ENCODE measurements around the gene MARK3. TPM values are rescaled to one million over a fixed set of nuclear protein-coding genes. Genes with fewer than 3 reads are reported as not detected.

MARK3 gene
- total RNA-seq, 1 donor from 2014 or later = 81.4 TPM

DNA sequence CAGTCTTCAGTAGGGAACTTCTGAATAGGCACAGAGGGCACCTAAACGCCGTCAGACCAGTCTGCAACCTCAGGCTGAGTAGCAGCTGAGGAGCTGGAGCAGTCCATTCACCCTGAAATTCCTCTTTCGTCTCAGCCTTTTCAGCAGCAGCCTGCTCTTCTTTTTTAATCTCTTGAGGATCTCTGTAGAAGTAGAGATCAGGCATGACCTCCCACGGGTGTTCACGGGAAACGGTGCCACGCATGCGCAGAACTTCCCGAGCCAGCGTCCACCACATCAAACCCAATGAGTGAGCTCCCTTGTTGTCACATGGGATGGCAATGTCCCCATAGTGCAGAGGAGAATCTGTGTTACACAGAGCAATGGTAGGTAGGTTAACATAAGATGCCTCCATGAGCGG lies 11.1 kb upstream of the MARK3 start:
- intact Hi-C loops (cut with micrococcal nuclease) = no loop called here
- H3K9me3 Mint-ChIP-seq = no peaks in the 10 kb centered on the region

DNA sequence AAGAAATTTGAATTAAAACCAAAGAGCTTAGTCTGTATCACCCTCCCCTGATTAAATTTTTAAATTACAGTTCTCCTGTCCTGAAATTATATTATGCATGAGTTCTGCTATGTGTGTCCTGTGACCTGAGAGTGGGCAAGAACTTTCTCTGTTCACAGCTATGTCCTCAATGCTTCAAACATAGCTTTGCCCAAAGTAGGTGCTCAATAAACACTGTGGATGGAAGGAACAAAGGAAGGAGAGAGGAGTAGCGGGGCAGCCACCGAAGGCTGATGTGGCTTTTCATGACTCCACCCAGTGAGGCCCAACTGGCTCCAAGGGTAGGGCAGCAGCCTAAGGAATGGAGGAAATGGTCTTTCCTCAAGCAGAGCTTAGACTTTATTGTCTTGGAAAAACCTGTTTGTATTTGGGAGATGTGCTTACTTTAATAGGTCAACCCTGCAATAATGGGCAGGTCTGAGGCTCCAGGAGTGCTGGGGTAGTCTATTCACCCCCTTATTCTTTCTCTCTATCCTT lies 7.6 kb upstream of the MARK3 start:
- no peaks in the 10 kb centered on the region for H3K9me3 Mint-ChIP-seq
- intact Hi-C loops (cut with micrococcal nuclease) = no loop called here
- H3K27me3 Mint-ChIP-seq (ENCODE audit: low read depth) = peaks cover 8% of the 10 kb centered on the region
- H3K4me1 Mint-ChIP-seq (ENCODE audit: low read depth) = peaks cover 11% of the 10 kb centered on the region
- no peaks in the 10 kb centered on the region for H3K36me3 Mint-ChIP-seq (ENCODE audit: low read depth)
- no peak overlapping the region for H3K4me3 Mint-ChIP-seq (ENCODE audit: low read depth)
- DNase-seq (ENCODE audit: low spot score) = no peak
- no peak overlapping the region for H3K27ac Mint-ChIP-seq

More for the DNA sequence above, 11.1 kb upstream of the MARK3 start:
- Mint-ChIP-seq H3K27me3 (ENCODE audit: low read depth) (peaks cover 8% of the 10 kb centered on the region), H3K4me3 (ENCODE audit: low read depth) (no peak overlapping the region), H3K27ac (no peak overlapping the region), H3K4me1 (ENCODE audit: low read depth) (peaks cover 5% of the 10 kb centered on the region), H3K36me3 (ENCODE audit: low read depth) (no peaks in the 10 kb centered on the region)
- no peak for DNase-seq (ENCODE audit: low spot score)

DNA sequence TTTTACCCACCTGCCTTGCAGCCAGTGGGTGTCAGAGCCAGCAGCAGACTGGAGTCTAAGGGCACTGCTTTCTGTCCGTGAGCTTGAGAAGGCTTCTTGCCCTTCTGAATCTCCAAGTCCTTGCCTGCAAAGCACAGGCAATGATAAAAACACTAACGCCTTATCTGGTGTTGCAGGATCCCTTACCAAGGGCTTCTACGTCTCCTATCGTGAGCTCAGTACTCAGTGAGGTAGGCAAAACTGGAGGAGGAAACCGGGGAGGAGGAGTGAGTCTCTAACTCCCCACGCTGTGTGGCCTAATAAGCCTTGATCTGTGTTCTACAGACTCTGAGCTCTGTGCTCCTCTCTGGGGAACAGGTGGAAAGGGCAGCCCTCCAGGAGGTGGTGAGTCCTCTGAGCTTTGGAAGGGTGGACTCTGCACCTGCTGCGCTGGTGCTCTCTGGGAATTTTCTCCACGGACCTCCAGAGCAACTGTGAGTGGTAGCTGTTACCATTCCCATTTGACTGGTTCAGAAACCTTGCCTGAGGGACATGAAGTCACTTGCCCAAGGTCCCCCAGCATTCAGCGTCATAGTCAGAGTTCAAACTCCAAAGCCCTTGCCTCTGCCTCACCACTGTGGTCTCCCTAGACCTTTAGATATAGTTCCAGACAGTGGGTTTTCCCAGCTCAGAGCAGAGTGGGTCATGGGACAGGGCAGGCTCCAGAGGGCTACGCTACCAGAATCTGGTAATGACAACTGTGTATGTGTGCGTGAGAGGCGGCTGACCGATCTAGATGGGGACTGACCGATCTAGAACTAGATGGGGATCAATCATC lies 7.0 kb upstream of the MARK3 start:
- Mint-ChIP-seq H3K4me3 (ENCODE audit: low read depth) (no peak overlapping the region), H3K36me3 (ENCODE audit: low read depth) (no peaks in the 10 kb centered on the region), H3K9me3 (no peaks in the 10 kb centered on the region), H3K27me3 (ENCODE audit: low read depth) (peaks cover 8% of the 10 kb centered on the region), H3K27ac (no peak overlapping the region), H3K4me1 (ENCODE audit: low read depth) (peaks cover 12% of the 10 kb centered on the region)
- no peak for DNase-seq (ENCODE audit: low spot score)
- intact Hi-C loops (cut with micrococcal nuclease) = no loop called here

DNA sequence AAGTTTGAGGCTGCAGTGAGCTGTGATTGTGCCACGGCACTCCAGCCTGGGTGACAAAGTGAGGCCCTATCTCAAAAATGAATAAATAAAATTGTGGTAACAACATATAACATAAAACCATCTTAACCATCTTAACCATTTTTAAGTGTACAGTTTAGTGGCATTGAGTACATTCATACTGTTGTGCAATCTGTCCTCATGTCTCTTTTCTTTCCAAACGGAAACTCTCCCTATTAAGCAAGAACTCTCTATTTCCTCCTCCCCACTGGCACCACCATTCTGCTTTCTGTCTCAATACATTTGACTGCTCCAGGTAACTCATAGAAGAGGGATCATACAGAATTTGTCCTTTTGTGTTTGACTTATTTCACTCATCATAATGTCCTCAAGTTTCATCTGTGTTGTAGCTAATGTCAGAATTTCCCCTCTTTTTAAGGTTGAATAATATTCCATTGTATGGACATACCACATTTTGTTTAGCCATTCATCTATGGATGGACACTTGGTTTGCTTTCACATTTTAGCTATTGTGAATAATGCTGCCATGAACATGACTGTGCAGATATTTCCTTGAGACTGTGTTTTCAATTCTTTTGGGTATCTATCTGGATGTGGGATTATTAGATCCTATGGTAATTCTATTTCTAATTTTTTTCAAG lies 4.4 kb upstream of the MARK3 start:
- H3K27ac Mint-ChIP-seq = no peak overlapping the region
- H3K9me3 Mint-ChIP-seq = no peaks in the 10 kb centered on the region
- DNase-seq (ENCODE audit: low spot score) = no peak
- no peak overlapping the region for H3K4me3 Mint-ChIP-seq (ENCODE audit: low read depth)
- peaks cover 6% of the 10 kb centered on the region for H3K27me3 Mint-ChIP-seq (ENCODE audit: low read depth)
- peaks cover under 1% of the 10 kb centered on the region for H3K36me3 Mint-ChIP-seq (ENCODE audit: low read depth)
- intact Hi-C loops (cut with micrococcal nuclease) = loop anchor here (10.0 kb wide), 1 partner anchor 254 kb away; no protein-coding TSS in a partner anchor
- H3K4me1 Mint-ChIP-seq (ENCODE audit: low read depth) = peaks cover 15% of the 10 kb centered on the region

DNA sequence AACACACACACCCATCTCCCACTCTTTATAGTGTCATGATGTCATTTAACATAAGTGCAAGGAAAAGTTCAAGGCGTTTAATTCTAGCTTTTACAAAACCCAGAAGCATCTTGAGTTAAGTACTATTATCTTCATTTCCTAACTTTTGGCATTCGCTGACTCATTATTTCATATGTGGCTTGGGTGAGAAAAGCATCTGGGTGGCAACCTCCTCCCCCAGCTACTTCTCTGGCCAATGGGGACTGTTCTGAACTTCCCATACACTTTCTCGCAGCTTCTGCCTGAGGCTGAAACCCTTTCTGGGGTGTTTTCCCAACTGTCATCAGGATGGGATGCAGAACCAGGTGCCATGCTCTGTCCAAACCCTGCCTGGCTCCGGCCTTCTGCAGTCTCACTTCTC lies 2.8 kb upstream of the MARK3 start:
- DNase-seq (ENCODE audit: low spot score) = no peak
- peaks cover 5% of the 10 kb centered on the region for H3K36me3 Mint-ChIP-seq (ENCODE audit: low read depth)
- H3K27me3 Mint-ChIP-seq (ENCODE audit: low read depth) = peaks cover 5% of the 10 kb centered on the region
- intact Hi-C loops (cut with micrococcal nuclease) = loop anchor here (10.0 kb wide), 1 partner anchor 252 kb away; no protein-coding TSS in a partner anchor
- no peaks in the 10 kb centered on the region for H3K9me3 Mint-ChIP-seq
- no peak overlapping the region for H3K4me3 Mint-ChIP-seq (ENCODE audit: low read depth)
- H3K27ac Mint-ChIP-seq = no peak overlapping the region
- peaks cover 21% of the 10 kb centered on the region for H3K4me1 Mint-ChIP-seq (ENCODE audit: low read depth)

DNA sequence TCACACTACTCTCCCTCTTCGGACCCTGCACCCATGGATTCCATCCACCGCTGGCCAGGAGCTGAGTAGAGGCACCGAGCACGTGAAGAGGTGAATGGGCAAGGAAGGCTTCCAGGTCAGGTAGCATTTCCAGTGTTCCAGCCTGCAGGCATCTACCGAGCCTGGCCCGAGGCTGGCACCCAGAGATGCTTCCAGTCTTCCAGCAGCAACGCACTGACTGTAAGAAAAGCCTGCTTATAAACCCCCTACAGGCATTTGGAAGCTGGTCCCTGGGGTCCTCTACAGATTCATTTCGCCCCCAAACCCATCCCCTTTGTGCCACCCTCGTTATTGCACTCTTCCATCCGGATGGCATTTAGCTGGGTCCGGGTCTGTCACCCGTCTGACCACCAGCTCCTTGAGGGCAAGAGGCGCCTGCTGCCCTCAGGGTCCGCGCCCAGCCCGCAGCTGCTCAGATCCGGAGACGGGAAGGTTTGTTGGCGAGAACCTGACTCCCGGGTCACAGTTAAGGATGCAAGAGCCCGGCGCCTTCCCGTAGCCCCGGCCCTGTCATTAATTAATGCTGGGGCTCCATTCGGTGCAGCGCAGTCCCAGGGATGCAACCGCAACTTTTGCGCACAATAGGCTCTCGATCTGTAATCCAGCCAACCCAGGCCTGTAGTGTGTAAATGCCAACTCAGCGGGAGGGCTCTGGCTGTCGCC lies 614 bp upstream of the MARK3 start:
- DNase-seq (ENCODE audit: low spot score) = no peak
- intact Hi-C loops (cut with micrococcal nuclease) = loop anchor here (1.0 to 10.0 kb wide), 4 partner anchors 10 to 250 kb away; partner anchors contain the start of gene EIF5
- Mint-ChIP-seq H3K9me3 (no peaks in the 10 kb centered on the region), H3K4me3 (ENCODE audit: low read depth) (peak overlapping the region; percentile 87), H3K36me3 (ENCODE audit: low read depth) (peaks cover 11% of the 10 kb centered on the region), H3K27me3 (ENCODE audit: low read depth) (peaks cover 5% of the 10 kb centered on the region), H3K27ac (peak overlapping the region; percentile 89), H3K4me1 (ENCODE audit: low read depth) (peaks cover 27% of the 10 kb centered on the region)

DNA sequence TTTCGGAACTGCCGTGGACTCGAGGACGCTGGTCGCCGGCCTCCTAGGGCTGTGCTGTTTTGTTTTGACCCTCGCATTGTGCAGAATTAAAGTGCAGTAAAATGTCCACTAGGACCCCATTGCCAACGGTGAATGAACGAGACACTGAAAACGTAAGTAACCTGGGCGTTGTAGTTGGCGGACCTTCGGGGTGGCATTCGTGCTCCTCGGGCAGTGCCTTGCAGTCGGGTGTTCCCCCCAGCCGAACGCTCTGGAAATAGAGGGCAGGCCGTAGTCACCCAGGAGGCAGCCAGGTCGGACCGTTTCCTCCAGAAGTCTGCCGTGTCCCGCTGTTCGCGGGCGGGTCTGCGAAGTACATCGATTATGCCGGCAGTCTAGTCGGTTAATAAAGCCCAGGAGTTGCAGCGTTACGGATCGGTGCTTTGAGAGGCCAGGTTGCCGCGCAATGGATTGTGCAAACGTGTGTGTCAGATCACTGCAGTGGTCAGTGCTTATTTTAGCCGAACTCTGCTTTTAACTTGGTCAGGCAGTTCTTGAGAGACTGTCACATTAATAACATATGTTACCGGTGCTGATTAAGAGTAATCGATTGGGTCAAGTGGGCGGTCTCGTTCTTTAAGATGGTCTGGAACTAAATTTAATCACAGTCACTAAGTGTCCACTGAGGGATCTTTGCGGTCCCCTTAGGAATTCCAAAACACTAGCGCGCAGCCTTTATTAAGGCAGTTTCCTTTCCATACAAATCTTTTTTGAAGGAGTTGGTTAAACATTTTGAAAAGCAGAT lies 906 bp downstream of the MARK3 start:
- Mint-ChIP-seq H3K9me3 (no peaks in the 10 kb centered on the region), H3K36me3 (ENCODE audit: low read depth) (peaks cover 11% of the 10 kb centered on the region), H3K27ac (peak overlapping the region; percentile 93), H3K27me3 (ENCODE audit: low read depth) (peaks cover 3% of the 10 kb centered on the region), H3K4me3 (ENCODE audit: low read depth) (peak overlapping the region; percentile 99), H3K4me1 (ENCODE audit: low read depth) (peaks cover 29% of the 10 kb centered on the region)
- DNase-seq (ENCODE audit: low spot score) = peak; percentile 22
- intact Hi-C loops (cut with micrococcal nuclease) = loop anchor here (1.0 to 10.0 kb wide), 4 partner anchors 8 to 249 kb away; partner anchors contain the start of gene EIF5

DNA sequence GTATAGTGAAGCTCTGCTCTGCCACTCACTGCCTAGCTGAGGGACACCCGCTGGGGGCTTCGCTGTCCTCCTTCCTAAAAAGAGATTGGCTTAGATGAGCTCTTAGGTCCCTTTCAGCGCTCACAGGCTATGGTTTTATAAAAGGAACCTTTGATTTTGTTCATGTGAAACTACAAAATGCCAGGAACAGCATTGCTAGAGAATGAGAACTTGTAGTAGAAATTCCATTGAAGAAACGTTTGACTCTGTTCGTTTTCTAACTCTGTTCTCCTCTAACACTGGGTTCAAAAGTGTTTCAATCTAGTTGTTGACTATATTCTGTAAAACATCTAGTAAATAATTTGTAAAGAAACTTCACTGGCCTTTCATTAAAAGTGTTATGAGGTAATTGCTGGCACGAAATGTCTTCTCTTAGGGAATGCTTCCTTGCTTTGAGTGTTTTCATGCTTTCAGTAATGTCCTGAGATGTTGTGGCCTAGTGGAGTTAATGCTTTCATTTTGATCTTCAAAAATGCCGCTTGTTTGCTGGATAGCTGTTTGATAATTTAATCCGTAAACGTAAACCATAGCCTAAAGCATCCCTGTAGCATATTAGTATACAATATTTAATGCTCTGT lies 1.6 kb downstream of the MARK3 start:
- H3K9me3 Mint-ChIP-seq = no peaks in the 10 kb centered on the region
- DNase-seq (ENCODE audit: low spot score) = no peak
- no peaks in the 10 kb centered on the region for H3K27me3 Mint-ChIP-seq (ENCODE audit: low read depth)
- peaks cover 29% of the 10 kb centered on the region for H3K4me1 Mint-ChIP-seq (ENCODE audit: low read depth)
- peak overlapping the region; percentile 99 for H3K4me3 Mint-ChIP-seq (ENCODE audit: low read depth)
- intact Hi-C loops (cut with micrococcal nuclease) = loop anchor here (5.0 to 10.0 kb wide), 2 partner anchors 40 to 248 kb away; no protein-coding TSS in a partner anchor
- peak overlapping the region; percentile 93 for H3K27ac Mint-ChIP-seq
- peaks cover 11% of the 10 kb centered on the region for H3K36me3 Mint-ChIP-seq (ENCODE audit: low read depth)

DNA sequence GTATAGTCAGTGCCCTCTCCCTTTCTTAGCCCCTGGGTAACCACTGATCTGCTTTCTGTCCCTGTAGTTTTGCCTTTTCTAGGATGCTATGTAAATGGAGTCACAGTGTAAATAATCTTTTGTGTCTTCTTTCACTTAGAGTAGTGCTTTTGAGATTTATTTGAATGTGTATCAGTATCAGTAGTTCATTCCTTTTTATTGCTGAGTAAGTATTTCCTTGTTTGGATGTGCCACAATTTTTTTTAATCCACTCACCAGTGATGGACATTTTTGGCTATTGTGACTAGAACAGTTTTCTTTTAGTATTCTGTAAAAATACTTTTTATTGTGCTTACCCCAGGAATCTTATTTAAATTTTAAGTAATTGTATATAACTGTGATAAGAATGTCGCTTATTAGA lies 3.4 kb downstream of the MARK3 start:
- Mint-ChIP-seq H3K9me3 (no peaks in the 10 kb centered on the region), H3K27me3 (ENCODE audit: low read depth) (no peaks in the 10 kb centered on the region), H3K4me3 (ENCODE audit: low read depth) (no peak overlapping the region), H3K36me3 (ENCODE audit: low read depth) (peaks cover 11% of the 10 kb centered on the region), H3K4me1 (ENCODE audit: low read depth) (peaks cover 24% of the 10 kb centered on the region), H3K27ac (no peak overlapping the region)
- DNase-seq (ENCODE audit: low spot score) = no peak
- intact Hi-C loops (cut with micrococcal nuclease) = loop anchor here (5.0 to 10.0 kb wide), 2 partner anchors 39 to 246 kb away; no protein-coding TSS in a partner anchor

DNA sequence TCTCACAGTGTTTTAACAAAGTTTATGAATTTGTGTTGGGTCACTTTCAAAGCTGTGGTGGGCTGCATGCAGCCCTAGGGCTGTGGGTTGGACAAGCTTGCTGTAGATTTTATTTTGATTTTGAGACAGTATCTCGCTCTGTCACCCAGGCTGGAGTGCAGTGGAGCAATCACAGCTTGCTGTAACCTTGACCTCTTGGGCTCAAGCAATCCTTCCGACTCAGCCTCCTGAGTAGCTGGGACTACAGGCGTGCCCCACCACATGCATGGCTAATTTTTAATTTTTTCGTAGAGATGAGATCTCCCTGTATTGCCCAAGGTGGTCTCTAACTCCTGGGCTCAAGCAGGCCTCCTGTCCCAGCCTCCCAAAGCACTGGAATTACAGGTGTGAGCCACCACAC lies 5.4 kb downstream of the MARK3 start:
- H3K4me3 Mint-ChIP-seq (ENCODE audit: low read depth) = no peak overlapping the region
- H3K9me3 Mint-ChIP-seq = no peaks in the 10 kb centered on the region
- H3K36me3 Mint-ChIP-seq (ENCODE audit: low read depth) = peaks cover 11% of the 10 kb centered on the region
- no peaks in the 10 kb centered on the region for H3K27me3 Mint-ChIP-seq (ENCODE audit: low read depth)
- intact Hi-C loops (cut with micrococcal nuclease) = no loop called here
- H3K4me1 Mint-ChIP-seq (ENCODE audit: low read depth) = peaks cover 32% of the 10 kb centered on the region
- DNase-seq (ENCODE audit: low spot score) = no peak
- no peak overlapping the region for H3K27ac Mint-ChIP-seq

DNA sequence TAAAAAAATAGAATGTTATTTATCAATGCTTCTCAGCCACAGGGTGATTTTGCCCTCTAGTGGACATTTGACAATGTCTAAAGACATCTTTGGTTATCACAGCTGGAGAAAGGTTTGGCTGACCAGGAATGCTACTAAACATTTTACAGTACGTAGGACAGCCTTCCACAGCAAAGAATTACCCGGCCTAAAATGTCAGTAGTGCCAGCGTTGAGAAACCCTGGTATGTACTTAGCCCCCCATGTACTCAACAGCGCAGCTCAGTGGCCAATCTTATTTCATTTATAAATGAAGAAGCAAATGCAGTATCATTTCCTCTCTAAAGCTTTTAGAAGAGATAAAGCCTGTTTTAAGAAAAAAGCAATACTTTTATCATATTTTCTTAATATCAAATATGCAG lies 5.8 kb downstream of the MARK3 start:
- intact Hi-C loops (cut with micrococcal nuclease) = no loop called here
- no peaks in the 10 kb centered on the region for H3K9me3 Mint-ChIP-seq
- no peak for DNase-seq (ENCODE audit: low spot score)
- H3K27ac Mint-ChIP-seq = no peak overlapping the region
- peaks cover 36% of the 10 kb centered on the region for H3K4me1 Mint-ChIP-seq (ENCODE audit: low read depth)
- no peak overlapping the region for H3K4me3 Mint-ChIP-seq (ENCODE audit: low read depth)
- peaks cover 8% of the 10 kb centered on the region for H3K36me3 Mint-ChIP-seq (ENCODE audit: low read depth)
- no peaks in the 10 kb centered on the region for H3K27me3 Mint-ChIP-seq (ENCODE audit: low read depth)
